Superior temporal gyrus (tissue), 1 donor: ENCODE data around the gene AMN.

ENCODE experiments used
- DNase-seq: peaks from one replicate; pipeline ENCODE4 v3.0.0-alpha.2; 2016; ENCODE audit errors: extremely low spot score

Gene AMN

GRCh38 chr14:102966681-102967505, 44.4 kb downstream of the AMN start:
- peak; percentile 69 for DNase-seq

DNA sequence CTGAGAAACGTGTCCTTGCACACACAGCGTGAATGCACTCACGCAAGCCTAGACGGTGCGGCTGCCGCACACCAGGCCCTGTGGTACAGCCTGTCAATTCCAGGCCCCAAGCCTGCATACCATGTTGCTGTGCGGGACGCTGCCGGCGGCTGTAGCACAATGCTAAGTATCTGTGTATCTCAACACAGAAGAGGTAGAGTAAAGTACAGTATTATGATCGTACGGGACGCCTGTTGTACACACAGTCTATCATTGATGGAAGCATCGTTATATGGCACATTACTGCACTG, 45.0 kb downstream of the AMN start:
- no peak for DNase-seq

DNA sequence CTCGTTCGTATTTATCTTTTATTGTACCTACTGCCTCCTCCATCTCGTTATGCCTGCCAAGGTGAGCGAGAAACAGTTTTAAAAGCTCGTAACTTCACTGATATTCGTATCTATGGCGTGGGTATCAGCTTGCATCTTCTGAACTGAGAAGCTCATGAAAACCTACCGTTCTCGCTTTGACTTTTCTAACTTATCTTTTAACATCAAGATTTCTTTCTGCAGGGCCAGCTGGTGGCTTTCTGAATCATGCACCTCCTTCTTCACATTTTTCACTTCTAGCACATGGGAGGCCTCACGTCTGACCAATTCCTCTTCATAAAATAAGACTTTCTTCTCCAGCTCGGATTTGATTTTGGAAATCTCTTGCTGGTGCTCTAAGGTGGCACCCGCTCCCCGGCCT, 45.8 kb downstream of the AMN start:
- no peak for DNase-seq

DNA sequence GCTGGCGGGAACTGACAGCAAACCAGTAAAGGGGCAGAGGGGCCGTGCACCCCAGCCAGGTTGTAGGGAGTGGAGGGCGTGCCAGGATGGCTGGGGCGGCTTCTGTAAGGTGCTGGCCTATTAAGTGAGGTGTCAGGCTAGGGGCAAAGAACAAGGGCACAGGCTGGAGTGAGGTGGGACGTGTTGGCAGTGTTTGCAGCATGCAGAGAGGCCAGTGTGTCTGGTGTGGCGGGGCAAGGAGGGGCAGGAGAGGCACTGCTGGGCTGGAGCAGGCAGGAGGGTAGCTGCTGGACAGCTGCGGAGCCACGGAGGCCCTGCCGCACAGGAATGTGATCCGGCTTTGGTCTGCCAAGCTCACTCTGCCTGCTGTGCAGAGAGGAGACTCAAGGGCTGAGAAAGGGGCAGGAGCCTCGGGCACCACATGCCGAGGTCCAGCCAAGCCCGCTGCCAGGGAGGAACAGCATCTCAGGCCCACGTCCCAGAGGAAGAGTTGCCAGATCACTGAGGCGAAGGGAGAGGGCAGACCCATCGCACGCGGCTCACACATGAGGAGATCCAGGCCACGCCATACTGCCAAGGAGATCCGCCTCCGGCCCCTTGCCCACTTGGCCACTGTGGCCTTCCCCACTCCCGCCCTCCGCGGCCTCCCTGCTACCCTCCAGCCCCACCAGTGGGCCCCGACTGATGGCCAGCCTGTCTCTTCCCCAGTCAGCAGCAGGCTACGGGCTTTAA, 46.8 kb downstream of the AMN start:
- DNase-seq = no peak

DNA sequence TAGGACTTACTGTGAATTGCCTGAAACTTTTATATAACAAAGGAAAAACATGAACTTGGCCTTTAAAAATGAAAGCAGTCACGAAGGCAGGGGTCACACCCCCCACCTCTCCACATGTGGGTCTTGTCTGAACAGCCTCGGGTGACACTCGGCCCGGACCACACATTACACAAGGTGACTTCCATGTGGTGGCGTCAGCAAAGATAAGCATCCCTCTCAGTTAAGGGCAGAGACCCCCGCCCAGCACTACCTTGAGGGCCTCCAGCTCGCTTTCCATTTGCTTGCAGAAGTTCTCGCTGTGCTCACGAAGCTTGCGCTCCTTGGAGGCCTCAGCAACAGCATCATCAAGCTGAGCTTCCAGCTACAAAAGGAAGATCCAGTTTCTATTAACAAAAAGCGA, 47.4 kb downstream of the AMN start:
- DNase-seq = no peak

DNA sequence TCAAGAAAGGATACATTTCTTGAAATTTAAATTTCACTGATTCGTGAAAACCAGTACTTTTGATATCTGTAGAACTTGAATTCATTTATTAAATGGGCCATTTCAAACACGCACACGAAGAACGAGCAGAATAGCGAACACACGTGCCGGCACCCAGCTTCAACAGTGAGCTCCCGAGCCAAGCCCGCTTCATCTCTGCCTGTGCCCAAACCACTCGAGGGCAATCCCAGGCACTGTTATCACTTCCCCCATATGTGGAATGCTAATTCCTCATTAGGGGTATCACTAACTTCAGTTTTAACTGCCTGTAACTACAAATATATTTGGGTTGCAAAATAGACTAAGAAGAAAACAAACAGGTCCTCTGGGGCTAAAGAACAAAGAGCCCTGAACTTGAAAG, 48.0 kb downstream of the AMN start:
- no peak for DNase-seq

GRCh38 chr14:102971314-102971713, 48.9 kb downstream of the AMN start:
- no peak for DNase-seq

DNA sequence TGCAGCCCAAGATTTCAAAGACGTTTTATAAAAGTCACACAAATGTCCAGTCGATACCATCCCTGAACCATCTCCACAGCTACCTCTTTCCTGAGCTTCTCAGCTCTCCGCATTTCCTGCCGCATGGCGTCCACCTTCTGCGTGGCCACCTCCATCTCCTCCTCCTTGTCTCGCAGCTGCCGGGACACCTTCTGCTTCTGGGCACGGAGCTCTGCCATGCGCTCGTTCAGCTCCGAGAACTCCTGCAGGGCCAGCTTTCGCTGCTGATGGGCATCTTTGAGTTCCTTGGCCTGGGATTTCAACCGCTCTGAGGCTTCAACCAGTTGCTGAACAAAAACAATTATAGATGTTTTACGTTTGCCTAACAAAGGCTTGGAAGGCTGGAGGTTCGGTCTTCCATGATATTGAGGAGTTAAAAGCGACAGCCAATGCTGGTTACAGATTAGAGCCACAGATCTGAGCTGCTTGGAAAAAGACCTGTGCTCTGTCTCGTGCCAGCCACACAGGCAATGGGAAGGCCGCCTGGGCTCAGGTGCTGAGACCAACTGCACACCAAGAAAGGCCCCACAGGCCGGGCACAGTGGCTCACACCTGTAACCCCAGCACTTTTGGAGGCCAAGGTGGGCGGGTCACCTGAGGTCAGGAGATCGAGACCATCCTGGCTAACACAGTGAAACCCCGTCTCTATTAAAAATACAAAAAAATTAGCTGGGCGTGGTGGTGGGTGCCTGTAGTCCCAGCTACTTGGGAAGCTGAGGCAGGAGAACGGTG, 49.6 kb downstream of the AMN start:
- no peak for DNase-seq

DNA sequence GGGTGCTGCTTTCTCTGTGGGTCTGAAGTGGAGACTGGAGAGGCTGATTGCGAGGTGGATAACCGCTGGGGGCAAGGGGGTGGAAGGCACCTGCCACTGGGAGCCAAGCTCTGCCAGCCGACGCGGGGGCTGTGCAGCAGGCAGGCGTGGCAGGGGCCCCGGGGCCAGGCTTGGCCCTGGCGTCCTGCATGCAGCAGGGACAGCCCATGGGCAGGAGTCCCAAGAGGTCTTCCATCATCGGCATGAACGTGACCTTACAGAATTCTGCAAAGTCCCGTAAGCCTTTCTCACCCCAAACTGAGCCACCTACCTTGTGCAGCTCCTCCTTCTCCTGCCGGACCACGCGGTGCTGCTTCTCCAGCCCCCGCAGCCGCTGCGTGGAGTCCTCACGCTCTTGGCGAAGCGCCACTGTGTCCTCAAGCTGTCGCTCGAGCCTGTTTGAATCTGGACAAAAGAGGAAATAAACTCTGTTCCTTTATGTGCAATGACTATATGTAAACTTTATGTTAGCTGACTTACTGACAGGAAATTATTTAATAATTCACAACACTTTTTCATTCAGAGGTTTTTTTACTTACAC, 51.3 kb downstream of the AMN start:
- DNase-seq = no peak

DNA sequence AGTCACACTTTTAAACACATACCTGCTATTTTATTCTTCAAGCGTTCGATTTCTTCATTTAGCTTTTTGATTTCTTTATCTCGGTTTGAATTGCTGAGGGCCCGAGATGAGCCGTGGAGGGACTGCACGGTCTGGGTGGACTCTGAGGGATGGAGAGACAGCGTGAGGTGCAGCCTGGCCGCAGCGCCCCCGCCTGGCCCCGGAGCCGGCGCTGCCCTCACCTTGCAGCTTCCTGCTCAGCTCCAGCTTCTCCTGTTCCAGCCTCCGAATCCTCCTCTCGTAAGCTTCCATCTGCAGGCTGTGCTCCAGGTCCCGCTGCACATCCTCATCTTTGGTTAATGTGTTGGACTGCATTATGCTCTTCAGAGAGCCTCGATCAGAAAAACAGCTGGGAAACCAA, 53.2 kb downstream of the AMN start:
- DNase-seq = no peak

- no peak for DNase-seq
Measured at GRCh38 chr14:102977475-102977874, 55.0 kb downstream of the AMN start.

GRCh38 chr14:102979406-102979805, 56.9 kb downstream of the AMN start:
- DNase-seq = no peak

GRCh38 chr14:102980409-102980810, 57.9 kb downstream of the AMN start:
- no peak for DNase-seq
